Esophagus muscularis mucosa (tissue), 4 donors: ENCODE data around the gene WASF3.

Experiments
- EP300 ChIP-seq: sonication (generic); formaldehyde crosslinking; IDR thresholded peaks from one replicate; pipeline ENCODE4 v1.6.1; 2017; ENCODE audit warnings: antibody characterized with exemption
- POLR2A ChIP-seq: fragments of 450-650 bp; IDR thresholded peaks from one replicate; pipeline ENCODE4 v1.6.1; 2017; ENCODE audit warnings: antibody characterized with exemption, moderate library complexity, mild to moderate bottlenecking, low read depth
- POLR2AphosphoS5 ChIP-seq, 2 donors: sonication (generic); formaldehyde crosslinking; IDR thresholded peaks; one replicate each; pipeline ENCODE4 v1.6.1; 2017; ENCODE audit warnings: antibody characterized with exemption in 2 of 2
- TF ChIP-seq, protein P1 (sequence below), 3 experiments: fragments of 200-600 bp in 2 of 3; fragments of 450-650 bp in 1 of 3; sonication (generic) in 2 of 3; IDR thresholded peaks; one replicate each; pipeline ENCODE4 v1.5.1; 2017 to 2019; ENCODE audit warnings: antibody characterized with exemption in 3 of 3, mild to moderate bottlenecking in 2 of 3, moderate library complexity in 1 of 3

DNA sequence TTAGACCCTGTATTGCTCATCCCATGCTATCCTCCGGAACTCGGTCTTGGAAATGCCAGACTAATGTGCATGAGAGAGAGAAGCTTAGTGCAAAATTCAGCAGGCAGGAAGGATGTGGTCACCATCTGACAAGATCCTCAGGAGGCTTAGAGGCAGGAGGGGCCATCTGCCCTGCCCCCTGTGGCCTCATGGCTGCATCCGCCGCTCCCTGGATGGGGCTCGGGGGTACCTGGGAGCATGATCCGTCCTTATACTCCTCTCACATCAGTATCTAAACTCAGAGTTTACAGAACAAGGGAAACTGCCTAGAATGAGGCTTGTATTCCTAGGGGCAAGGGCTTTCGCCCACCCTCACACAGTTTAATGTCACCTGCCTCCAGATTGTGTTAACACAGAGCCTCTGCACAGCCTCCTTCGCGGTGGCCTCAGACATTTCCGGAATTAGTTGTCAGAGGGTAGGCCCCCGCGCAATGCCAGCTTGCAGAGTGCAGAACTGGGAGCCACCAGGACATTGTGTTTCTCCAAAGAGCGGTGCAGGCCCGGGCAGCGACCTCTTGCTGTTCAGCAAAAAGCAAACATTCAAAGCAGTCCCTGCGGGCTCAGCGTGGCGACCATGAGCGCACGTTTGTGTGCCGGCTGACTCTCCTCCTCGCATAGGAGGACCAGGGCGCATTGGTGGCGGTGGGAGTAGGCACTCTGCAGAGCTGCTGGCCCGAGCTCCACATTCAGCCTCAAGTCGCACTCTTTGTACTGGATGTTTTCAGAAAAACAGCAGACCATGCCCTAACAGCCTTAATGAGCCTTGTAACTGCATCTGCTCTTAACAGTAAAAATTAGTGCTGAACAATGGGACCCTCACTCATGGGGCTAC is 164.0 kb downstream of the WASF3 start:
- TF ChIP-seq, protein P1, sequence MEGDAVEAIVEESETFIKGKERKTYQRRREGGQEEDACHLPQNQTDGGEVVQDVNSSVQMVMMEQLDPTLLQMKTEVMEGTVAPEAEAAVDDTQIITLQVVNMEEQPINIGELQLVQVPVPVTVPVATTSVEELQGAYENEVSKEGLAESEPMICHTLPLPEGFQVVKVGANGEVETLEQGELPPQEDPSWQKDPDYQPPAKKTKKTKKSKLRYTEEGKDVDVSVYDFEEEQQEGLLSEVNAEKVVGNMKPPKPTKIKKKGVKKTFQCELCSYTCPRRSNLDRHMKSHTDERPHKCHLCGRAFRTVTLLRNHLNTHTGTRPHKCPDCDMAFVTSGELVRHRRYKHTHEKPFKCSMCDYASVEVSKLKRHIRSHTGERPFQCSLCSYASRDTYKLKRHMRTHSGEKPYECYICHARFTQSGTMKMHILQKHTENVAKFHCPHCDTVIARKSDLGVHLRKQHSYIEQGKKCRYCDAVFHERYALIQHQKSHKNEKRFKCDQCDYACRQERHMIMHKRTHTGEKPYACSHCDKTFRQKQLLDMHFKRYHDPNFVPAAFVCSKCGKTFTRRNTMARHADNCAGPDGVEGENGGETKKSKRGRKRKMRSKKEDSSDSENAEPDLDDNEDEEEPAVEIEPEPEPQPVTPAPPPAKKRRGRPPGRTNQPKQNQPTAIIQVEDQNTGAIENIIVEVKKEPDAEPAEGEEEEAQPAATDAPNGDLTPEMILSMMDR (IDR thresholded peaks at IDR 0.05): no peak
- TF ChIP-seq EP300: no peak
- no peak for TF ChIP-seq POLR2A
- TF ChIP-seq POLR2AphosphoS5 (IDR thresholded peaks at IDR 0.05): no peak
